Aorta (tissue), 5 donors: Measurements from ENCODE around the gene PTCHD4. TPM values are rescaled to one million over a fixed set of nuclear protein-coding genes. Genes with fewer than 3 reads are reported as not detected.
"Not testable (repeated sequence)": the region's sequence is repeated elsewhere in the genome, so short reads cannot be mapped to it uniquely, and the experiment has no call there.

Experiments used
- ATAC-seq: fragments of 200-7000 bp; cut with Tn5 transposase; one replicate; pipeline ENCODE4 v1.9.1; 2022; ENCODE audit warnings: moderate library complexity; ENCODE audit not compliant: low FRiP score
- DNase-seq, 2 donors: peaks; one replicate each; pipeline ENCODE4 v3.0.0-alpha.2; 2020
- H3K27ac ChIP-seq, 2 donors: one replicate each; pipeline ENCODE4 v1.5.1; 2013; ENCODE audit warnings: low read length in 2 of 2, mild to moderate bottlenecking in 2 of 2, moderate library complexity in 2 of 2, control low read depth in 1 of 2, inconsistent platforms in 1 of 2, low read depth in 1 of 2
- H3K27me3 ChIP-seq, 2 donors: one replicate each; pipeline ENCODE4 v1.6.1; 2013; ENCODE audit warnings: control low read depth in 1 of 2, low read length in 1 of 2, mild to moderate bottlenecking in 1 of 2, moderate library complexity in 1 of 2; ENCODE audit not compliant: insufficient read depth in 2 of 2, control insufficient read depth in 1 of 2
- H3K36me3 ChIP-seq, 2 donors: one replicate each; pipeline ENCODE4 v1.6.1; 2013; ENCODE audit warnings: control low read depth in 1 of 2, low read length in 1 of 2, mild to moderate bottlenecking in 1 of 2; ENCODE audit not compliant: insufficient read depth in 2 of 2, control insufficient read depth in 1 of 2
- H3K4me1 ChIP-seq, 2 donors: one replicate each; pipeline ENCODE4 v1.6.1; 2013; ENCODE audit warnings: low read length in 2 of 2, control low read depth in 1 of 2, mild to moderate bottlenecking in 1 of 2, moderate library complexity in 1 of 2; ENCODE audit not compliant: insufficient read depth in 2 of 2, control insufficient read depth in 1 of 2
- H3K4me3 ChIP-seq, 2 donors: one replicate each; pipeline ENCODE4 v1.5.1; 2013; ENCODE audit warnings: low read length in 2 of 2, control low read depth in 1 of 2, mild to moderate bottlenecking in 1 of 2
- H3K9me3 ChIP-seq: one replicate; pipeline ENCODE4 v1.6.1; 2013; ENCODE audit warnings: mild to moderate bottlenecking, low read length; ENCODE audit not compliant: control insufficient read depth
- WGBS, 2 donors: extraction: QIAGEN DNeasy Blood & Tissue Kit; methylation state at CpG; one replicate each; pipeline ENCODE4 v1.1.7; 2013; 5-methylcytosine and 5-hydroxymethylcytosine counted together
- intact Hi-C, 2 donors: fragments of 100-400 bp; cut with DNase I; formaldehyde crosslinking; loops; one replicate each; pipeline versions ENCODE4 v1.14.2 to v1.15.0; 2022
- polyA plus RNA-seq, 2 donors: library from polyadenylated mRNA; stranded (reverse); fragments of 200-250 nt; gene quantifications; one replicate each; pipeline ENCODE4 v1.2.3, GENCODE V29; 2013
- total RNA-seq, 2 donors: library from RNA; stranded (reverse); fragmentation: NEBNext Ultra II Directional; extraction: Animal tissue kit (Norgen Biotek cat#: 25700); gene quantifications; one replicate each; pipeline ENCODE4 v1.2.1, GENCODE V29; 2021
- donor health status: healthy with polysubstance abuse.
- donor health status: Bipolar disorder and iron deficiency.
- donor health status: DM: no; HTN: no; CAD: no.
- donor health status: DM: no; HTN: no; CAD: no.
- donor health status: DM: yes; HTN: yes; CAD: no.

The PTCHD4 gene
- total and polyA plus RNA-seq, 4 donors, result 0.49 to 2.4 (median 1.1) TPM

GRCh38 chr6:48109944-48110343, 1.1 kb downstream of the PTCHD4 start:
- DNase-seq (no peak), ATAC-seq (no peak)
- 67 to 72% methylated on average over 3 of the region's 3 CpGs for WGBS, 2 donors
- H3K36me3 ChIP-seq, result no peaks in the 10 kb centered on the region
- intact Hi-C loops, result no loop called here
- H3K9me3 ChIP-seq, result no peaks in the 10 kb centered on the region
- no peak overlapping the region for H3K4me3 ChIP-seq
- H3K4me1 ChIP-seq, result no peaks in the 10 kb centered on the region
- no peak overlapping the region for H3K27ac ChIP-seq
- H3K27me3 ChIP-seq, result no peaks in the 10 kb centered on the region

- H3K4me1 ChIP-seq, H3K27ac ChIP-seq, intact Hi-C loops, H3K36me3 ChIP-seq, H3K4me3 ChIP-seq, H3K9me3 ChIP-seq, ATAC-seq, DNase-seq, H3K27me3 ChIP-seq: not testable (repeated sequence)
- WGBS, 2 donors, result 89 to 91% methylated on average over 17 of the region's 17 CpGs
Measured at GRCh38 chr6:48102476-48103195, 8.4 kb downstream of the PTCHD4 start.

- 76 to 89% methylated on average over 1 of the region's 1 CpG for WGBS, 2 donors
- H3K4me3 ChIP-seq, result no peak overlapping the region
- DNase-seq (no peak), ATAC-seq (no peak)
- H3K36me3 ChIP-seq, result no peaks in the 10 kb centered on the region
- no peaks in the 10 kb centered on the region for H3K27me3 ChIP-seq
- no peaks in the 10 kb centered on the region for H3K4me1 ChIP-seq
- no peaks in the 10 kb centered on the region for H3K9me3 ChIP-seq
- intact Hi-C loops, result no loop called here
- H3K27ac ChIP-seq, result no peak overlapping the region
Measured at GRCh38 chr6:48101290-48101689, 9.7 kb downstream of the PTCHD4 start.

DNA sequence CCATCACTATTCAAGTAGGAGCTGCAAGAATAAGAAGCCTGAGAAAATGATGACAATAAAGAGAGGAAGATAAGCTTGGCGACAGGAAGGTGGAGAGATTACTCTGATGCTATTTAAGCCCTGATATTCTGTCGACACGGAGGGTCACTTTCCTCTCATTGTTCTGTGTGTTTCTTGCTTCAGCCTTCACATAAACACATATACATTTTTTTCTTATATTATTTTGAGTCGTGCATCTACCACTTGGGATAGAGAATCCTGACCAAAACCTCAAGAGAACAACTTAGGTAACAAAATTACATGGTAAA, 10.5 kb downstream of the PTCHD4 start:
- intact Hi-C loops, result no loop called here
- H3K27me3 ChIP-seq, result no peaks in the 10 kb centered on the region
- no peaks in the 10 kb centered on the region for H3K4me1 ChIP-seq

GRCh38 chr6:48099713-48100587, 11.0 kb downstream of the PTCHD4 start:
- DNase-seq (no peak), ATAC-seq (no peak)
- 71 to 75% methylated on average over 3 of the region's 3 CpGs for WGBS, 2 donors
- H3K36me3 ChIP-seq, result no peaks in the 10 kb centered on the region
- no peak overlapping the region for H3K27ac ChIP-seq
- no peaks in the 10 kb centered on the region for H3K27me3 ChIP-seq
- H3K4me3 ChIP-seq, result no peak overlapping the region
- intact Hi-C loops, result no loop called here
- no peaks in the 10 kb centered on the region for H3K9me3 ChIP-seq
- H3K4me1 ChIP-seq, result no peaks in the 10 kb centered on the region

More for the DNA sequence above, 10.5 kb downstream of the PTCHD4 start:
- no peak for ATAC-seq
- no peak overlapping the region for H3K27ac ChIP-seq
- no peak overlapping the region for H3K4me3 ChIP-seq
- no peaks in the 10 kb centered on the region for H3K36me3 ChIP-seq
- no peaks in the 10 kb centered on the region for H3K9me3 ChIP-seq
- no peak for DNase-seq
- WGBS, 2 donors, result 78 to 82% methylated on average over 4 of the region's 4 CpGs

- intact Hi-C loops, result no loop called here
- no peak overlapping the region for H3K27ac ChIP-seq
- no peaks in the 10 kb centered on the region for H3K36me3 ChIP-seq
- 60 to 65% methylated on average over 3 of the region's 3 CpGs for WGBS, 2 donors
- DNase-seq (no peak), ATAC-seq (no peak)
- no peaks in the 10 kb centered on the region for H3K27me3 ChIP-seq
- H3K4me1 ChIP-seq, result no peaks in the 10 kb centered on the region
- no peak overlapping the region for H3K4me3 ChIP-seq
- no peaks in the 10 kb centered on the region for H3K9me3 ChIP-seq
Measured at GRCh38 chr6:48098923-48099322, 12.1 kb downstream of the PTCHD4 start.

GRCh38 chr6:48092550-48093217, 18.3 kb downstream of the PTCHD4 start:
- intact Hi-C loops, result no loop called here
- Histone ChIP-seq H3K9me3 (no peaks in the 10 kb centered on the region), H3K27me3 (no peaks in the 10 kb centered on the region), H3K27ac (no peak overlapping the region), H3K4me3 (no peak overlapping the region), H3K36me3 (no peaks in the 10 kb centered on the region), H3K4me1 (no peaks in the 10 kb centered on the region)
- WGBS, 2 donors, result 38 to 43% methylated on average over 3 of the region's 3 CpGs
- ATAC-seq (no peak), DNase-seq (no peak)

- no peaks in the 10 kb centered on the region for H3K4me1 ChIP-seq
- no peaks in the 10 kb centered on the region for H3K9me3 ChIP-seq
- WGBS, 2 donors, result 76 to 79% methylated on average over 4 of the region's 4 CpGs
- H3K36me3 ChIP-seq, result no peaks in the 10 kb centered on the region
- no peak overlapping the region for H3K27ac ChIP-seq
- no peak overlapping the region for H3K4me3 ChIP-seq
- ATAC-seq (no peak), DNase-seq (no peak)
- intact Hi-C loops, result no loop called here
- H3K27me3 ChIP-seq, result no peaks in the 10 kb centered on the region
Measured at GRCh38 chr6:48090546-48090945, 20.5 kb downstream of the PTCHD4 start.
